ENCODE results near the gene ACAP1. TPM values are rescaled to one million over a fixed set of nuclear protein-coding genes. Genes with fewer than 3 reads are reported as not detected.

The ACAP1 gene
- polyA plus RNA-seq, 1 donor (not counting 4 experiments of a cell fraction or from before 2014, with no cell fraction given): 1.7 TPM

DNA sequence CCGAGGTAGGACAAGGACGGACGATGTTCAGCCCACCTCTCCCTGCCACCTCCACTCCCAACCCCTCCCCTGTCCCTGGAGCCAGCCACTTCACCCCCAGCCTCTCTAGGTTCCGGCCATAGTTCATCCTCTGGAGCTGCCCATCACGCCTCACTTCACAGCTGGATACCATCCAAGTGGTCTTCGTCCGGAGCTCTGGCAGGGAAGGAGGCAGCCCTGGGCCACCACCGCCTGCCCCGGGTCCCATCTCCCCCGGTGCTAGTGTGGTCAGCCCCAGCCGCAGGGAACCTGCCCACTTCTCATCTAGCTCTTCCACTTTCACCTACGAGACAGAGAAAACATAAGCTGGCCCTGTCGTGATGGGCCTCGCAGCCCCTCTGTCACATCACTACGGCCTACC is 14.9 kb upstream of the ACAP1 start:
- no peaks in the 10 kb centered on the region for H3K79me2 ChIP-seq (ENCODE audit: control insufficient read depth, insufficient read depth, low read length)
- no peak overlapping the region for H3K4me2 ChIP-seq (ENCODE audit: control insufficient read depth, extremely low read depth, insufficient read depth, low read depth, low read length)
- FAIRE-seq (no peak), DNase-seq (ENCODE audit: low read depth, low spot score) (no peak)
- no peak overlapping the region for H3K27ac ChIP-seq (ENCODE audit: control insufficient read depth, insufficient read depth, low read length)
- H3K9me3 ChIP-seq (ENCODE audit: control insufficient read depth, low read depth, low read length): no peaks in the 10 kb centered on the region
- H3K4me1 ChIP-seq (ENCODE audit: control insufficient read depth, extremely low read depth, insufficient read depth, low read length): no peaks in the 10 kb centered on the region
- H3K4me3 ChIP-seq (ENCODE audit: control insufficient read depth in 2 of 3, extremely low read depth in 1 of 3, insufficient read depth in 2 of 3, low read depth in 1 of 3, low read length in 3 of 3): no peak overlapping the region
- no peaks in the 10 kb centered on the region for H3K9me1 ChIP-seq (ENCODE audit: control insufficient read depth, extremely low read depth, insufficient read depth, low read length)
- H4K20me1 ChIP-seq (ENCODE audit: control insufficient read depth, extremely low read depth, insufficient read depth, low read length): no peaks in the 10 kb centered on the region
- no peaks in the 10 kb centered on the region for H3K27me3 ChIP-seq (ENCODE audit: control insufficient read depth, extremely low read depth, insufficient read depth, low read length)
- H3K9ac ChIP-seq (ENCODE audit: control insufficient read depth, extremely low read depth, insufficient read depth, low read length): no peak overlapping the region
- no peak for TF ChIP-seq EZH2 (IDR thresholded peaks at IDR 0.05; ENCODE audit: low read length)
- TF ChIP-seq, protein P1, sequence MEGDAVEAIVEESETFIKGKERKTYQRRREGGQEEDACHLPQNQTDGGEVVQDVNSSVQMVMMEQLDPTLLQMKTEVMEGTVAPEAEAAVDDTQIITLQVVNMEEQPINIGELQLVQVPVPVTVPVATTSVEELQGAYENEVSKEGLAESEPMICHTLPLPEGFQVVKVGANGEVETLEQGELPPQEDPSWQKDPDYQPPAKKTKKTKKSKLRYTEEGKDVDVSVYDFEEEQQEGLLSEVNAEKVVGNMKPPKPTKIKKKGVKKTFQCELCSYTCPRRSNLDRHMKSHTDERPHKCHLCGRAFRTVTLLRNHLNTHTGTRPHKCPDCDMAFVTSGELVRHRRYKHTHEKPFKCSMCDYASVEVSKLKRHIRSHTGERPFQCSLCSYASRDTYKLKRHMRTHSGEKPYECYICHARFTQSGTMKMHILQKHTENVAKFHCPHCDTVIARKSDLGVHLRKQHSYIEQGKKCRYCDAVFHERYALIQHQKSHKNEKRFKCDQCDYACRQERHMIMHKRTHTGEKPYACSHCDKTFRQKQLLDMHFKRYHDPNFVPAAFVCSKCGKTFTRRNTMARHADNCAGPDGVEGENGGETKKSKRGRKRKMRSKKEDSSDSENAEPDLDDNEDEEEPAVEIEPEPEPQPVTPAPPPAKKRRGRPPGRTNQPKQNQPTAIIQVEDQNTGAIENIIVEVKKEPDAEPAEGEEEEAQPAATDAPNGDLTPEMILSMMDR (optimal IDR thresholded peaks at IDR 0.05 in 1 of 3, IDR thresholded peaks at IDR 0.05 in 1 of 3, conservative IDR thresholded peaks at IDR 0.05 in 1 of 3; ENCODE audit: extremely low read depth in 1 of 3, insufficient read depth in 2 of 3, low read length in 3 of 3): no peak
- H2AFZ ChIP-seq (ENCODE audit: control insufficient read depth, low read length): no peak overlapping the region
- H3K36me3 ChIP-seq (ENCODE audit: control insufficient read depth in 2 of 2, extremely low read depth in 1 of 2, insufficient read depth in 2 of 2, low read length in 2 of 2): peaks cover 43 to 73% of the 10 kb centered on the region in 2 experiments
- dilution Hi-C loops (cut with MboI; ENCODE audit: extremely low pct_ligation_motif_present, low sequenced_read_pairs): no loop called here

DNA sequence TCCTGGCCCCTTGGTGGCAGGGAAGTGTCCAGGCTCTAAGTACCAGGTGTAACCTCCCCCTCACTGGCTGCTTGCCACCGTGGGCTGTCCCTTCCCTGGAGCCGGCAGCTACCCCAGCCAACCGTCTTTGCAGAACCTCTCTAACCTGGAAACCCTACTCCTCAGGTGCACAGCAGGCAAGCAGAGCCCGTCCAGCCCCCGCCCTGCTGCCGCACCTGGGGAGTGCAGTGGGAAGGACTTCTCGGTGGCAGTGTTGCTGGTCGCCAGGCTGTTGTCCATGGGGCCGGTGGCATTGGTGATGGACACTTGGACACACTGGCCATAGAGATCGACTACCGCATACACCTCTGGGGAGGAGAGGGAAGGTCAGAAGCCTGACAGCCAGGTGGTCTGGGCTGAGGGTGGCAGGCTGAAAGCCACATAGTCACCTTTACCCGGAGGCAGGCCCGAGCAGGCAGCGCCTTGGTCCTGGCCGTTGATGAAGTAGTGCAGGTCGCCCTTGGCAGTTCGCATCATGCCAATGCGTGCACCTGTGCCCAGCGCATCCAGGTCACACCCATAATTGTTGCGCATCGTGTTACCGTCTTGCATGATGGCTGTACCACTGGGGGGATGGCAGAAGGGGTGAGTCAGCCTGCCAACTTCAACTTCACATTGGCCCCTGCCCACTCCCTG is 13.7 kb upstream of the ACAP1 start:
- no peak for DNase-seq (ENCODE audit: low read depth, low spot score)
- no peak overlapping the region for H3K4me2 ChIP-seq (ENCODE audit: control insufficient read depth, extremely low read depth, insufficient read depth, low read depth, low read length)
- H3K9me3 ChIP-seq (ENCODE audit: control insufficient read depth, low read depth, low read length): no peaks in the 10 kb centered on the region
- H3K27me3 ChIP-seq (ENCODE audit: control insufficient read depth, extremely low read depth, insufficient read depth, low read length): no peaks in the 10 kb centered on the region
- no peak overlapping the region for H3K9ac ChIP-seq (ENCODE audit: control insufficient read depth, extremely low read depth, insufficient read depth, low read length)
- H3K27ac ChIP-seq (ENCODE audit: control insufficient read depth, insufficient read depth, low read length): no peak overlapping the region
- H3K9me1 ChIP-seq (ENCODE audit: control insufficient read depth, extremely low read depth, insufficient read depth, low read length): peaks cover 2% of the 10 kb centered on the region
- H4K20me1 ChIP-seq (ENCODE audit: control insufficient read depth, extremely low read depth, insufficient read depth, low read length): no peaks in the 10 kb centered on the region
- H3K79me2 ChIP-seq (ENCODE audit: control insufficient read depth, insufficient read depth, low read length): peaks cover 5% of the 10 kb centered on the region
- FAIRE-seq: no peak
- no peaks in the 10 kb centered on the region for H3K4me1 ChIP-seq (ENCODE audit: control insufficient read depth, extremely low read depth, insufficient read depth, low read length)
- peaks cover 46 to 74% of the 10 kb centered on the region in 2 experiments for H3K36me3 ChIP-seq (ENCODE audit: control insufficient read depth in 2 of 2, extremely low read depth in 1 of 2, insufficient read depth in 2 of 2, low read length in 2 of 2)
- H2AFZ ChIP-seq (ENCODE audit: control insufficient read depth, low read length): no peak overlapping the region
- dilution Hi-C loops (cut with MboI; ENCODE audit: extremely low pct_ligation_motif_present, low sequenced_read_pairs): no loop called here
- TF ChIP-seq EZH2 (IDR thresholded peaks at IDR 0.05; ENCODE audit: low read length): no peak
- TF ChIP-seq, protein P1 (optimal IDR thresholded peaks at IDR 0.05 in 1 of 3, IDR thresholded peaks at IDR 0.05 in 1 of 3, conservative IDR thresholded peaks at IDR 0.05 in 1 of 3; ENCODE audit: extremely low read depth in 1 of 3, insufficient read depth in 2 of 3, low read length in 3 of 3): no peak
- no peak overlapping the region for H3K4me3 ChIP-seq (ENCODE audit: control insufficient read depth in 2 of 3, extremely low read depth in 1 of 3, insufficient read depth in 2 of 3, low read depth in 1 of 3, low read length in 3 of 3)
